ENCODE measurements around the gene NBEA.
"Not testable (repeated sequence)": the region's sequence is repeated elsewhere in the genome, so short reads cannot be mapped to it uniquely, and the experiment has no call there.

NBEA gene

GRCh38 chr13:35664747-35665146, 722.7 kb downstream of the NBEA start:
- no peak for DNase-seq (ENCODE audit: low spot score)

- DNase-seq (ENCODE audit: low spot score) = no peak
Observed at GRCh38 chr13:35669321-35669720, 727.3 kb downstream of the NBEA start.

- no peak for DNase-seq (ENCODE audit: low spot score)
Observed at GRCh38 chr13:35672611-35673010, 730.5 kb downstream of the NBEA start.

DNA sequence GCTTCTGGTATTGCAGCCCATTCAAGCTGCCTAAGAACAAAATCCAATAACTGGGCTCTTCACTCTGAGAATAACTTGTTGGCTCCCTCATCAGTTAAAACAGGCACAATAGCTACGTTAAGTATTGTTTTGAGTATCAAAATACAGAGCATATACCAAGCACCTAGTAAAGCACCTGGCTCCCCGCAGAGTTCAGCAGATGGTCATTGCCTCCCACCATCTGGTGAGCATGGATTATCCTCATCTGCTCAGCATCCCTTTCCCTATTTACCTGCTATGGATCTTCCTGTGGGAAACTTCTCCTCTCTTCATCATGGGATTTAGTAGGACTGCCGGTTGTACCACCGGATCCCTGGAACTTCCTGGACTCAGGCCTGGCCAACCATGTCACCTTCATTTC, 733.6 kb downstream of the NBEA start:
- DNase-seq (ENCODE audit: low spot score) = no peak

DNA sequence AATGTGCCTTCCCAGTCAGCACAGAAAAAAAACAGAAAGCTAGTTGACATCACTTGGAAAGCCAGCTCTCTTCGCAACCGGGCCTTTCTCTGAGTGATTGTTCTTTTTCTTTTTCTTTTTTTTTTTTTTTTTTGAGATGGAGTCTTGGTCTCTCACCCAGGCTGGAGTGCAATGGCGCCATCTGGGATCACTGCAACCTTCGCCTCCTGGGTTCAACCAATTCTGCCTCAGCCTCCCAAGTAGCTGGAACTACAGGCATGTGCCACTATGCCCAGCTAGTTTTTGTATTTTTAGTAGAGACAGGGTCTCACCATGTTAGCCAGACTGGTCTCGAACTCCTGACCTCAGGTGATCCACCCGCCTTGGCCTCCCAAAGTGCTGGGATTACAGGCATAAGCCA, 735.8 kb downstream of the NBEA start:
- not testable (repeated sequence) for DNase-seq (ENCODE audit: low spot score)

DNA sequence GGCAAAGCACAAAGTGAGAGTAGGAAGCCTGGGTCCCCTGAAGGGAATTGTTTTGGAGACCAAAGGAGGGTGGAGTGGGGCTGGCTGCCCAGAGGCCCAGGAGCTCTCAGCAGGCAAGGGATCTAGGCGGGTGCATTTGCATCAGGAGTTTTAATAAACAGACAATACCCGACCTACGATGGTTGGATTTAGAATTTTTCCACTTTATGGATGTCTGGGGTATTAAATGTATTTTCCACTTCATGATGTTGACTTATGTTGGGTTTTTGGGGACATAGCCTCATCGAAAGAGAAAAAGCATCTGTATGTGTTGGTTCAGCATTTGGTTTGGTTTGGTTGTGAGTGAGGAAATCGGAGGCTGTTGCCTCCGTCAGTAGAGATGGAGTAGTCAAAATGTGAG, 739.6 kb downstream of the NBEA start:
- DNase-seq (ENCODE audit: low spot score) = no peak

DNA sequence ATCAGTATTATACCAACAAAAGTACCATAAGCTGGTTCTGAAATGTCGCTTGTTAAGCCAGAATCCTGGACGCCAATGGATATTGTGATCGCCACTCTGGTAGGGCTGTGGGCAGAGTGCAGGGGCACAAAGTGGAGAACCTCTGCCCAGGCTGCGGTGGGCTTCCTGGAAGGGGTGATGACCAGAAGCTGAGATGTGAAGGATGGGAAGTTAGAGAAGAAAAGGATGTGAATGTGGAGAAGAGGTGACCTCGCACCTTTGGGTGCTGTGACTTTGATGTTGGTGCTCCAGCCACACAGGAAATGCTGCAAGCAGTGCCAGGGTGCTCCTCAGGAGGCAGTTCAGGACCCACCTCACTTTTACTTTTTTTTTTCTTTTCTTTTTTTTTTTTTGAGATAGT, 742.4 kb downstream of the NBEA start:
- DNase-seq (ENCODE audit: low spot score) = no peak

GRCh38 chr13:35687336-35687735, 745.3 kb downstream of the NBEA start:
- DNase-seq (ENCODE audit: low spot score) = no peak

DNA sequence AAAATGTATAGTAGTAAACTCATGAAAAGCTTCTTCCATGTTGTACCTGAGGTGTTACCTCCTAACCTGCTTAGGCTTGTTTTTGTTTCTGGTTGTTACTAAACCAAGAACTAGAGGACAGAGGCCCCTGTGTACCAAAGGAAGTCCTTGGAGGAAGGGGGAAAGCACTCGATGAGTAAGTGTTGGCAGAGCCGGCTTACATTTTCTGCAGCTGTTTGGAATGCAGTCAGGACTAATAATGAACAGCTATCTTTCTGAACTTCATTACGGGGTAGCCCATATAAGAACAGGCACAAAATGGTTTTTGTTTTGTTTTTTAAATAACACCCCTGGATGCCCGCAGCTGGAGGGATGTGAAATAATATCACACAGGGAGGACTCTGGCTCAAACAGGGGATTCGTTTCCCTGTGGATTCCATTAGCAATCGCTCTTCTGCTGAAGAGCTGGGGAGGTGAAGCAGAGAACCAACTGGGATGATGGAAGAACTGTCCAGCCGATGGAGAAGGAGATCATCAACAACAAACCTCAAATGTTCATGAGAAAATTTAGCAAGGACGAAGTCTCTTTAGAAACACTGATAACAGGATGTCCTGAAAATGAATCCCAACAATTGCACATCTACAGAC, 748.6 kb downstream of the NBEA start:
- no peak for DNase-seq (ENCODE audit: low spot score)

DNA sequence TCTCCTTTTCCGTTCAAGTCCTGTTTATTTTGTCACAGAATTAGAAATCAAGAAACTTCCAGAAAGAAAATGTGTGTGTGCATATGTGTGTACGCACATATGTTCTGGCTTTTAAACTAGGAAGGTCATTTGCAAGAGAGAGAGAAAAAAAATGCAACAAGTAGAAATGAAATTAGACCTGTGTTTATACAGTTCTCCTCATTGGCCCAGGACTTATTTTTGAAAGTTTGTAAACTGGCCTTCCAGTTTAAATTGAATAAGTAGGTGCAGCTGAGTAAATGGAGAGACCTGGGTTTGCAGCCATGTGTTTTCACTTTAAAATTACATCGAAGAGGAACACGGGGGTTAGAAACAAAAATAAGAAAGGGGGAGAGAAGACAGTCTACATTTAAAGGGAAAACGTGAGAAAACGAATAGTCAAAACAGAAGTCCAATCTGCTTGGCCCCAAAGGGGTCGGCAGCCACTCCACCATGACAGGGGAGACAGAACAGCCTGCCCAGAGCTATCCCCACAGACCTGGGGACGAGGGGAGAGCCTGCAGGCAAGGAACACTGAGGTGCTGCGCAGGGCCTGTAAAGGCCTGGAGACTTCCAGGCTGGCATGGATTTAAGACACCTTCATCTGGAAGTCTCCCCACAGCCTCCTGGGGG, 751.2 kb downstream of the NBEA start:
- no peak for DNase-seq (ENCODE audit: low spot score)

GRCh38 chr13:35694031-35694430, 752.0 kb downstream of the NBEA start:
- DNase-seq (ENCODE audit: low spot score) = no peak

DNA sequence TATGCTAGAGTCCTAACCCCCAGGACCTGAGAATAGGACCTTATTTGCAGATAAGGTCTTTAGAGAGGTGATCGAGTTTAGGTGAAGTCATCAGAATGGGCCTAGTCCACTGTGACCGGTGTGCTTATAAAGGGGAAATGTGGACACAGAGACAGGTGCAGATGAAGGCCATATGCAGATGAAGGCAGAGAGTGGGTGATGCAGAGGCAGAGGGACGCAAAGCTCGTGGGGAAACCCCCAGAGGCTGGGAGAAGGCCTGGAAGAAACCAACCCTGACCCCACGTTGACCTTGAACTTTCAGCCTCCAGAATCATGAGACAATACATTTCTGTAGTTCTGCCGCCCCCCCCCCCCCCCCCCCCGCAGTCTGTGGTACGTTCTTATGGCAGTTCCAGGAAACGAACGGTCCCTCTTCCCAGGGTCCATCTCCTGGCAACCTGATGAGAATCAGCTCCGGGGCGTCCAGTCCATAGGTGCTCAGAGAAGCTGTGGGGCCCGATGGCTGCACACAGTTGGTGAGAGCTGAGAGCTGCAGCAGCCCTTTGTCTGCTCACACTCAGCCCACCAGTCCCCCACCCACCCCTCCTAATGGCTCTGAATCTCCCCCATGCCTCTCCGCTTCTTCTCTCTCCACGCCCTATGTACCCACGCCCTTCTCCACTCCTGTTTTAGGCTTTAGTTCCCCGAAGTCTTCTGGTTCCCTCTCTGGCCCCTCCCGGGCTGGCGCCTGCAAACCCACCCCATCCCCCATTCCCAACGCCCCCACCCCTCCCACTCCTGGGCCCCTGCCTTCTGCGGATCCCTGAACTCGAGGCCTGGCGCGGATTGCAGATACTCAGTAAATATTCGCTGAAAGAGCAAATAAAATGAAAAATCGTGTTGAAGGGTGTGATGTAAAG, 752.7 kb downstream of the NBEA start:
- DNase-seq (ENCODE audit: low spot score) = no peak

GRCh38 chr13:35695448-35695770, 753.3 kb downstream of the NBEA start:
- no peak for DNase-seq (ENCODE audit: low spot score)

GRCh38 chr13:35697186-35697730, 755.2 kb downstream of the NBEA start:
- DNase-seq (ENCODE audit: low spot score) = no peak

DNA sequence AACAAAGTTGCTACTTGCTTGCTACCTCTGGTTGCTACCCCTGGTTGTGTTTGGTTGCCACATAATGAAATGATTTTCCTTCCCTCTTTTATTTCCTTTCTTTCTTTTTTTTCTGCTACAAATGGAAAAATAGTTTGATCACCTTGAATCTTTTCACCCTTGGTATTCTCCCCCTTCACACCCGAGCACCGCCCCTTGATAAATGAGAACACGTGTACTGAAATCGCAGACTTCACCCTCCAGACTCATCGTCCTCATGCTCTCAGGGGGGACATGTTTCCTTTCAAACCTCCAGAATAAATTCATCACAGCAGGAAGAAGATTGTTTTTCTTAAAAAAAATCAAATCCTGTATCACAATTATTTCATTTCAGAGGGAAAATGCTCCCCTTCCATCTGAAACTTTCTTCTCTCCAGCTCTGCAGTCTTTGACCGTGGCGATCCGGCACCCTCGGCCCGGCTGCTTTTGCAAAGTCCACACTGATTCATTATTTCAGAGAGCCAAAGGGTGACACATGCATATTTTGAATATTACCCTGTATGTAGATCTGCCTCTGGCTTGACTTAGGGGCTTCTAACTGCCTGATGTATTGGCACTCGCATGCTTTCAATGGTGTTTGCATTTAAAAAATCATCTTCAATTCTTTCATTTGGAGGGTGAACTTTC, 757.0 kb downstream of the NBEA start:
- no peak for DNase-seq (ENCODE audit: low spot score)

DNA sequence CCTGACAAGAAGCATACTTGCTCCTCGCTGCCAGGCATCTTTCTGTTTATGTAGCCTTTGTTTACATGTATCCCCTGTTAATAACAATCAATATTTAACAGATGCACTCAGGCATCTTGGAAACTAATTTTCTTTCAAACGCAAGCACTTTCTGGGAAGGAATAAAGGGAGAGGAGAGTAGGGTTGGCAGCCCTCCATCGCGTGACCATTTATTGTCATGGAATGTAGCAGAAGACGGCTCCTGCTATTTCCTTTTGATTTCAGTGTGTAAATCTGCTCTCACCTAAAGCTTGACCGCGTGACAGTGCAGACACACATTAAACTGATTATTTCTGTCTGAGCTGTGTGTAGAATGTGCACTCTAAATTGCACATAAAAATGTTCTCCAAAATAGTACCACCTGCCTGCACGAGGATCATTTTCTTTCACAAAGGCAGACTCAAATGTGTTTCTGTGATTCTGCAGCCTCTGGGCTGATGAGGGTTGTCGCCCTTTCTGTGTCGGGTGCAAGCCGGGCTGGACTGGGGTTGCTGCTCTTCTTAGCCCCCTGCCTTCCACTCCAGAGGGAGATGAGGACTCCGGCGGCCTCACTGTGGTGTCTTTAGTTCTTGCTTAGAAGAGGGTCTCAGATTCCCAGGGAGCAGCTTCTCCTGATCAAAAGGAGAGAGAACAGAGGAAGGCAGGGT, 757.9 kb downstream of the NBEA start:
- no peak for DNase-seq (ENCODE audit: low spot score)

DNA sequence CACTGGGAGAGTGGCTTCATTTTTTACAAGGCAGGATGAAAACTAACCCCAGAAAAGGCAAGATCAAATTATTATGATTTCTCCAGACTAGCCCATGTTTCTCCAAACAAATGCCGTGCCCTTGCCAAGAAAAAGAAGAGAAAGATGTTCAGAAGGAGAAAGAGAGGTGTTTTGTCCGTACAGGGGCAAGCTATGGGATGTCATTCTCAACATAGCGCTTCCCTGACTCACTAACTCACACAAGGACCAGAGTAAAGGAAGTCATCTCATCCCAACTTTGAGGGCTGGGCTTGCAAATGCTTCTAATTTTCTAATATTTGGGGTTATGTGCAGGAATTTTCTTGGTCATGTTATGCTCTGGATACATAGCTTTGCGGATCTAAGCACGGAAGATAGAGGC, 758.6 kb downstream of the NBEA start:
- no peak for DNase-seq (ENCODE audit: low spot score)

DNA sequence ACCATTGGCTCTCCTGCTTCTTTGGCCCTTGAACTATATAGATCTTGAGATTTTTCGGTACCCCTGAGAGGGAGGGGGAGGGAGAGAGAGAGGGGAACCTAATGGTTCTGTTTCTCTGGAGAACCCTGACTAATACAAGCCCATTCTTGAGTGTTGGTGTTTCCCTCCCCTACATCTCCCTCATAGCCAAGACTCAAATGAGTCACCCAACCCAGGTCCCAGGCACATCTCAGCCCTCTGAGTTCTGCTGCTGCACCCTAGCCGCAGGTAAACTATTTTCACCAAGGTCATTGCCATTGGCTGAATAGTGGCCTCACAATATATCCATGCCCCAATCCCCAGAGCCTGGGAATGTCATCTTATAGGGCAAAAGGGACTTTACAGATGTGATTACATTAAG, 760.2 kb downstream of the NBEA start:
- no peak for DNase-seq (ENCODE audit: low spot score)

GRCh38 chr13:35703061-35703460, 761.0 kb downstream of the NBEA start:
- DNase-seq (ENCODE audit: low spot score) = no peak

DNA sequence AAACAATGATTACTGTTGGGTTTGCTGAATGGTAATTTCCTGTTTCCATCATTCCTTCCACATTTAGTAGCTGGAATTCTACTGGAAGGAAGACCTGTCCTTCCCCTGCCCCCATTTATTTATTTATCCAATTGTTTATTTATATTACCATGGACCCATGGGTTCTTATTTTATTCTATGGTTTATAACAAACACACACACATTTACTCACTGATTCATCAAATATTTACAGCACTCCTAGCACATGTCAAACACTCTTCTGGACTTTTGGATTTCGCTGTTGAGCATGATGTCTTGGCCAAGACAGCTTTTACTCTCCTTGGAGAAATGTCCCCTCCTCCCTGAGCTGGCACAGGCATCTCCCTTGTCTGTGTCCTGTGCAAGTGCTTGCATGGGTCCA, 762.3 kb downstream of the NBEA start:
- DNase-seq (ENCODE audit: low spot score) = no peak

DNA sequence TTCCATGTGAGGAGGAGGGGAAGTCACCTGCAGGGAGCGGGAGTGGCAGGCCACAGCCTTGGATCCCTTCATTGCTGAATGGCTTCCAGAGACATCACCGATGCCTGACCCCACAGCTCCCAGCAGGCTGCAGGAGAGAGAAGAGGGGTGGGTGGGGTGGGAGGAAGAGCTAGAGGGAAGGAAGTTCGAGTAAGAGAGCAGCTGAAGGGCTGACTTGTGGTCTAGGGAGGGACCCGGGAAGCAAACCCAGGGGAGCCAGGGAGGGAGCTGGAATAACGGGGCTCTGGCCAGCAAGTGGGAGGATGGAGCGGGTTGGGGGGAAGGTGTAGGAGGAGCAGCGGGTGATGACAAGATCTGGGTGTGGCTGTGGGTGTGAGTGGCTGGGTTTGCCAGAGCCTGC, 764.2 kb downstream of the NBEA start:
- DNase-seq (ENCODE audit: low spot score) = no peak

GRCh38 chr13:35706721-35707120, 764.7 kb downstream of the NBEA start:
- DNase-seq (ENCODE audit: low spot score) = no peak

Data from Ammon's horn (tissue), 1 donor.